HG03469 (cell line): ENCODE results near the gene DEPDC4.
"Not testable (repeated sequence)": the region's sequence is repeated elsewhere in the genome, so short reads cannot be mapped to it uniquely, and the experiment has no call there.

ENCODE experiments used
- ATAC-seq: cut with Tn5 transposase; IDR thresholded peaks from one replicate; pipeline ENCODE4 v1.9.1; 2021; ENCODE audit warnings: mild to moderate bottlenecking, moderate library complexity, moderate number of reproducible peaks; ENCODE audit not compliant: unreplicated experiment

The DEPDC4 gene

GRCh38 chr12:100265107-100265506, 1.8 kb downstream of the DEPDC4 start:
- not testable (repeated sequence) for ATAC-seq

- no peak for ATAC-seq
These were observed 3.7 kb downstream of the DEPDC4 start for GRCh38 chr12:100263131-100263530.

- no peak for ATAC-seq
These were observed 8.8 kb downstream of the DEPDC4 start for GRCh38 chr12:100258127-100258526.

GRCh38 chr12:100254876-100255275, 12.0 kb downstream of the DEPDC4 start:
- ATAC-seq = no peak

GRCh38 chr12:100253437-100253836, 13.4 kb downstream of the DEPDC4 start:
- no peak for ATAC-seq

GRCh38 chr12:100251917-100252316, 15.0 kb downstream of the DEPDC4 start:
- no peak for ATAC-seq

GRCh38 chr12:100249941-100250340, 16.9 kb downstream of the DEPDC4 start:
- ATAC-seq = no peak

GRCh38 chr12:100248886-100249285, 18.0 kb downstream of the DEPDC4 start:
- ATAC-seq = no peak

- ATAC-seq = no peak
These were observed 19.1 kb downstream of the DEPDC4 start for GRCh38 chr12:100247765-100248164.

GRCh38 chr12:100243137-100243536, 23.7 kb downstream of the DEPDC4 start:
- ATAC-seq = no peak

GRCh38 chr12:100239589-100239988, 27.3 kb downstream of the DEPDC4 start:
- ATAC-seq = no peak

- no peak for ATAC-seq
These were observed 28.1 kb downstream of the DEPDC4 start for GRCh38 chr12:100238801-100239200.

- no peak for ATAC-seq
These were observed 32.1 kb downstream of the DEPDC4 start for GRCh38 chr12:100234591-100235304.

GRCh38 chr12:100234166-100234565, 32.7 kb downstream of the DEPDC4 start:
- ATAC-seq = no peak

- ATAC-seq = not testable (repeated sequence)
These were observed 35.0 kb downstream of the DEPDC4 start for GRCh38 chr12:100231873-100232272.

GRCh38 chr12:100229876-100230275, 37.0 kb downstream of the DEPDC4 start:
- ATAC-seq = no peak

- ATAC-seq = no peak
These were observed 37.7 kb downstream of the DEPDC4 start for GRCh38 chr12:100229036-100229635.

GRCh38 chr12:100225491-100225890, 41.4 kb downstream of the DEPDC4 start:
- no peak for ATAC-seq

GRCh38 chr12:100222173-100222572, 44.7 kb downstream of the DEPDC4 start:
- not testable (repeated sequence) for ATAC-seq

GRCh38 chr12:100221523-100221922, 45.4 kb downstream of the DEPDC4 start:
- ATAC-seq = no peak

GRCh38 chr12:100219328-100220109, 47.4 kb downstream of the DEPDC4 start:
- ATAC-seq = no peak

- no peak for ATAC-seq
These were observed 50.5 kb downstream of the DEPDC4 start for GRCh38 chr12:100216337-100216736.
